Right renal pelvis (tissue), 4 donors: ENCODE results near the gene MGRN1. TPM values are rescaled to one million over a fixed set of nuclear protein-coding genes. Genes with fewer than 3 reads are reported as not detected.
"Not testable (repeated sequence)": the region's sequence is repeated elsewhere in the genome, so short reads cannot be mapped to it uniquely, and the experiment has no call there.

Experiments
- DNase-seq, 4 donors: peaks; one replicate each; pipeline ENCODE4 v3.0.0-alpha.2; 2013; ENCODE audit warnings: low read depth in 4 of 4, low spot score in 3 of 4, missing footprints in 1 of 4
- polyA plus RNA-seq, 4 donors: library from polyadenylated mRNA; unstranded; fragments of 120-200 nt; gene quantifications; one replicate each; pipeline ENCODE4 v1.2.1, GENCODE V29; 2013; ENCODE audit not compliant: insufficient read length in 4 of 4

Gene MGRN1
- polyA plus RNA-seq, 4 donors = 42.1 to 63.2 (median 47.1) TPM

- DNase-seq = no peak
Observed at GRCh38 chr16:4714996-4715395, 90.4 kb downstream of the MGRN1 start.

- DNase-seq = no peak
Observed at GRCh38 chr16:4718466-4718865, 93.8 kb downstream of the MGRN1 start.

GRCh38 chr16:4723071-4723767 is 98.6 kb downstream of the MGRN1 start:
- no peak for DNase-seq

- DNase-seq = no peak
Observed at GRCh38 chr16:4724661-4725270, 100.1 kb downstream of the MGRN1 start.

GRCh38 chr16:4726616-4727015 is 102.0 kb downstream of the MGRN1 start:
- DNase-seq = no peak

GRCh38 chr16:4728676-4729075 is 104.0 kb downstream of the MGRN1 start:
- DNase-seq = no peak

- no peak for DNase-seq
Observed at GRCh38 chr16:4729876-4730275, 105.2 kb downstream of the MGRN1 start.

- no peak for DNase-seq
Observed at GRCh38 chr16:4733211-4733742, 108.7 kb downstream of the MGRN1 start.

GRCh38 chr16:4733747-4734062 is 109.1 kb downstream of the MGRN1 start:
- no peak for DNase-seq

GRCh38 chr16:4734063-4734729 is 109.6 kb downstream of the MGRN1 start, which contains the start of the genes ANKS3 and DNAAF8:
ANKS3 (minus strand) TSS chr16:4734271; CDS start chr16:4730149, 4,122 bp downstream.
DNAAF8 (plus strand) TSS chr16:4734537; CDS start chr16:4736515, 1,978 bp downstream.
- DNase-seq = peak; percentile 81 to 90 (median 88)

- peak; percentile 72 to 80 (median 74) for DNase-seq
Observed at GRCh38 chr16:4734730-4735535, 110.3 kb downstream of the MGRN1 start.

- no peak for DNase-seq
Observed at GRCh38 chr16:4736546-4736945, 111.9 kb downstream of the MGRN1 start.

- no peak for DNase-seq
Observed at GRCh38 chr16:4737545-4737944, 112.9 kb downstream of the MGRN1 start.

GRCh38 chr16:4738370-4738769 is 113.7 kb downstream of the MGRN1 start:
- DNase-seq = not testable (repeated sequence)

Other genes starting within 250 kb of the MGRN1 start
- gene CORO7, start 208.2 kb upstream of the MGRN1 start, polyA plus RNA-seq = 10 to 100 TPM; 15.1 to 22.0 (median 16.9) TPM
- gene DNAJA3, start 199.0 kb upstream of the MGRN1 start, polyA plus RNA-seq = 10 to 100 TPM; 37.1 to 41.0 (median 40.1) TPM
- 10 to 100 TPM; 31.2 to 47.1 (median 41.6) TPM for gene NMRAL1, start 150.2 kb upstream of the MGRN1 start, polyA plus RNA-seq
- gene HMOX2, start 148.4 kb upstream of the MGRN1 start, polyA plus RNA-seq = 10 to 100 TPM; 47.2 to 54.9 (median 47.7) TPM
- 10 to 100 TPM; 26.4 to 35.3 (median 31.6) TPM for gene CDIP1, start 86.1 kb upstream of the MGRN1 start, polyA plus RNA-seq
- gene C16orf96, start 68.5 kb upstream of the MGRN1 start, polyA plus RNA-seq = under 1 TPM; 0.17 to 0.33 (median 0.26) TPM
- 10 to 100 TPM; 14.4 to 26.8 (median 15.3) TPM for gene UBALD1, start 9.9 kb upstream of the MGRN1 start, polyA plus RNA-seq
- 10 to 100 TPM; 39.7 to 55.9 (median 43.3) TPM for gene NUDT16L1, start 68.7 kb downstream of the MGRN1 start, polyA plus RNA-seq
- 10 to 100 TPM; 20.8 to 24.0 (median 22.8) TPM for gene ANKS3, start 109.4 kb downstream of the MGRN1 start, polyA plus RNA-seq
- gene DNAAF8, start 109.7 kb downstream of the MGRN1 start, polyA plus RNA-seq = 1 to 10 TPM; 2.1 to 2.5 (median 2.3) TPM
- 10 to 100 TPM; 13.8 to 19.2 (median 16.4) TPM for gene ZNF500, start 142.3 kb downstream of the MGRN1 start, polyA plus RNA-seq
- under 1 TPM in 1 of 4 donors, not detected in 3; 0.18 TPM for gene SEPTIN12, start 163.5 kb downstream of the MGRN1 start, polyA plus RNA-seq
- 10 to 100 TPM in 2 of 4 donors, 1 to 10 TPM in 2; 7.5 to 12.7 (median 10.9) TPM for gene SMIM22, start 170.5 kb downstream of the MGRN1 start, polyA plus RNA-seq
- gene ROGDI, start 177.8 kb downstream of the MGRN1 start, polyA plus RNA-seq = 10 to 100 TPM; 34.8 to 42.1 (median 36.3) TPM
- 100 to 1,000 TPM; 123 to 150 (median 139) TPM for gene GLYR1, start 222.5 kb downstream of the MGRN1 start, polyA plus RNA-seq
- gene UBN1, start 222.7 kb downstream of the MGRN1 start, polyA plus RNA-seq = 10 to 100 TPM; 33.4 to 36.1 (median 35.0) TPM